GM21360 (cell line): ENCODE results near the gene ELMO3.

ENCODE experiments used
- ATAC-seq: cut with Tn5 transposase; IDR thresholded peaks from one replicate; pipeline ENCODE4 v1.9.1; 2021; ENCODE audit warnings: mild to moderate bottlenecking, moderate library complexity; ENCODE audit not compliant: unreplicated experiment

Gene ELMO3

GRCh38 chr16:67215706-67216105, 16.8 kb downstream of the ELMO3 start:
- no peak for ATAC-seq

DNA sequence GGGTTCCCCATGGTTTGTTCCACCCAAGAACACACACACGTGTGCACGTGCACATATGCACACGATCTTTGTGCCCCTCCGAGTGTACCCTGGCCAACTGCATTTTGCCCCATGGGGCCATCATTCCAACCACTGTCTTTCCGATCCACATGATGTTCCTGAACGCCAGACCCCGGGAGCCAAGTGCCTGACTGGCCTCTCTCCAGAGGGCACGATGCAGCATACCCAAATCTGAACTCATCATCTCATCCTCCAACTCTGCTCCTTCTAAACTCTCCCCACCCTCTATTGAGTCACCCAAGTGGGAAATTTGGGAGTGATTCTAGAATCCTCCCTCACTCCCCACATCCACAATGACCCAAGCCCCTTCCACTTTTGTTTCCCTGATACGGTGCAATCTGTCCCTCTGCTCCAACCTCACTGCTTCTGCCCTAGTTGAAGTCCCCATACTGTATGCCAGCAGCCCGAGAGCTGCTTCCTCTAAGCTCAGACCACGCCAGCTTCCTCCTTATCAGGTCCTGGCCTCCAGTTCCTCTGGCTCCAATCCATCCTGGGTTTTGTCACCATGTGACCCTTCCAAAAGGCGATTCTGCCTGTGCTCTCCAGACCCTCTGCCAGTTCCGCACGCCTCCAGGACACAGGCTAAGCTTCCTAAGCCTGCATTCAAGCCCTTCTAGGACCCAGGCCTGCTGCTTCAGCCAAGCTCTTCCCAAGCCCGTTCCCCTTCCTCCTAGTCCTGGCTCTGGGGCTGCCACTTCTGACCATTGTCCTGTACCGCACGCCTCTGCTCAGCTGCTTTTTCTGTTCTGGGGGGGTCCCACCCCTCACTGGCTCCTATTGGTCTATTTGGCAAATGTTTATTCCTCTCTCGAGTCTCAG, 17.9 kb downstream of the ELMO3 start:
- no peak for ATAC-seq

DNA sequence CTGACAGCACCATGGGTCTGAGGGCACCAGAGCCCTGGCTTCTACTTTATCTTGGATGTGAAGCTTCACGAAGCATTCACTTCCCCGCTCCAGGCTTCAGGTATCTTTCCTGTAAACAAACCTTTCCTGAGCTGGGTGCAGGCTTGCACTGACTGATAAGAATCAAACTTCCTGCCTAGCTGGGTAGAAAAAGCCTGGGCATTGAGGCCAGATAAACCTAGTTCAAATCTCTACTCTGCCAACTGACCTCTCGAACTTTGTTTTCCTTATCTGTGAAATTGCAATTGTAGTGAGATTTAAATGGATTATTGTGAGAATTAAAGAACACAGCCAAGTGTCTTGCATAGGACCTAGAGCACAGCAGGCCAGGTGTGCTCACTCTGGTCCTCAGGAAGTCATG, 25.1 kb downstream of the ELMO3 start:
- ATAC-seq: no peak

- no peak for ATAC-seq
Observed at GRCh38 chr16:67226295-67226803, 27.4 kb downstream of the ELMO3 start.

GRCh38 chr16:67226804-67227566, 28.1 kb downstream of the ELMO3 start, which contains the start of gene TMEM208:
TSS of gene TMEM208 (plus strand) at chr16:67227130. CDS start at chr16:67227219, 89 bp downstream.
- peak; percentile 93 for ATAC-seq

- ATAC-seq: no peak
Observed at GRCh38 chr16:67227567-67227921, 28.6 kb downstream of the ELMO3 start.

GRCh38 chr16:67228034-67228785, 29.3 kb downstream of the ELMO3 start:
- ATAC-seq: no peak

DNA sequence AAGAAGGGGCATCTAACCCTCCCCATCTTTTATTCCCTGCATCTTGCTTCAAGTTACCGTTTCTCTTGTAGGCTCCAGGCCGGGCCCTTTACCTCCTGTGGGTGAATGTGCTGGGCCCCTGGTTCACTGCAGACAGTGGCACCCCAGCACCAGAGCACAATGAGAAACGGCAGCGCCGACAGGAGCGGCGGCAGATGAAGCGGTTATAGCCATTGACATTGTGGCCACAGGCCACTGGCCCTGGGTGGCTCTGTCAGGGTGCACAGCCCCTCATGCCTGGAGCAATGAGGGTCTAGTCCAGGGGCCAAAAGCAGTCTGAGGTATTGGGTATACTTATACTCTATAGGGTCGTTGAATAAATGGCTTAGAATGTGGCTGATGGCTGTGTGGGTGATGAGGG, 30.0 kb downstream of the ELMO3 start:
- ATAC-seq: no peak

DNA sequence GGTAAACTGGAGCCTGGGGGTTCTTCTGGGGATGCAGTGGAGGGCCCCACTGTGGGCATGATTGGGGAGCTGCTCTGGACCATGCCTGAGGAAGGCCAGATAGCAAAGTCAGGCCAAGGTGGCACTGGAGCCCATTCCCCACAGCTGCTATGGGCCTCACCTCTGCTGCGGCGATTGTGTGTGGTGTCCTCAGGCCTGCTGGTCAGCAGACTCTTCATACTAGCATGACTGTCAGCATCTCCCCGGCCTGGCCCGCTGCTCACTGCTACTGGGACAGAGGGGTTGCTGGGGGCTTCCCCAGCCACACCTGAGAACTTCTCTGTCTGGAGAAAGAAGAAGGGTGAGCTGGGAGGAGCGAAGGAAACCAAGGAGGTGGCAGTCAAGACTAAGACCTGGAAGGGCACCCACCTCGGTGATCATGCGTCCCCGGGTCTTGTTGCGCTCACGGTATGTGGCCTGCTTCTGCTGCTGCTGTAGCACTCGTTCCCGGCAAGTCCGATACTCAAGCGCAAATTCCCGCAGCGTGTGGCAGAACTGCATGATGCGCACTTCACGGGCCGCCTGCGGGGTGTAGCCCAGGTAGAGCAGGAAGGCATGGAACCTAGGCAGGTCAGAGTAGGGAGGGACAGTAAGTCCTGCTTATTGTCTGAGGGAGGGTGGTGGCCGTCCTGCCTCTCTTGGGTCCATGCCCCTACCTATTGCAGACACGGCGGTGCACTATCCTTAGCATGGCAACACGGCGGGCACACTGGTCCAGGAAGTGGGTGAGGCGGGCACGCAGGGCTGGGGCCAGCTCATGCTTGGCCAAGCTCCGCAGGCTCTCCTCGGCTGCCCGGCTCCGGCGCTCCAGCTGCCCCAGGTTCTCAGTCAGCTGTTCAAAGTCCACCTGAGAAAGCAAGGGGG, 31.2 kb downstream of the ELMO3 start:
- no peak for ATAC-seq

DNA sequence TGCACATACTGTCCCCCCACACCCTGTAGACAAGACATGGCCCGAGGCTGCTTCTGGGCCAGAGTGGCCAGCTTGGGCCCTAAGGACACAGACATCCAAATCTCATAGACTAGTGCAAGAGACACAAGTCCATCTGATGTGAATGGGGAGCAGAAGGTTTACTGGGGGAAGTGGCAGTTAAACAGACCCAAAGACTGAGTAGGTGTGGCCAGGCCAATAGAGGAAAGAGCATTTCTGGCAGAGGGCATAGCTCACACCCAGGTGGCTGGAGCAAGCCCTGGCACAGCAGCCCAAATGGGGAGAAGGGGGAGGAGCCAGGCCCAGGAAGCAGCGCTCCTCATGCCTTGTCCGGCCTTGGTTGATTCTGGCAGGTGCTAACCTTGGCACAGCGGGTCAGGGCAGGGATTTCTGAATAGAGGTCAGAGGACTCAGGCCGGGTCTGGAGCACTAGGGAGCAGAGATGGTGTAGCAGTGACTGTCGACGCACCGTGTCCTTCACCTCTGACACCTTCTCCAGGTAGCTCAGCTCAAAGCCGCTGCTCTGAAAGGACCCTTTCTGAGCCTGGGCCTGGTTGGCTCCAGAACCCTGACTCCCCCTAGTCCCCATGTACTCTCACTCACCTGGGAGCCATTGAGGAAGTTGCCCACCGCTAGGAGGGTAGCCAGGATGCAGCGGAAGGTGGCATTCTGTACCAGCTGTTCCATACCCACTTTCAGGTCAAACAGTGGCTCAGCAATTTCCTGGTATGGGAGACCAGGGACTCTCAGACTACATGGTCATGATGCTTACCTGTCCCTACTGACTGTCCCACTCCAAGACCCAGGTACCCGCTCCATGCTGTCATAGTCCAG, 32.1 kb downstream of the ELMO3 start:
- no peak for ATAC-seq

DNA sequence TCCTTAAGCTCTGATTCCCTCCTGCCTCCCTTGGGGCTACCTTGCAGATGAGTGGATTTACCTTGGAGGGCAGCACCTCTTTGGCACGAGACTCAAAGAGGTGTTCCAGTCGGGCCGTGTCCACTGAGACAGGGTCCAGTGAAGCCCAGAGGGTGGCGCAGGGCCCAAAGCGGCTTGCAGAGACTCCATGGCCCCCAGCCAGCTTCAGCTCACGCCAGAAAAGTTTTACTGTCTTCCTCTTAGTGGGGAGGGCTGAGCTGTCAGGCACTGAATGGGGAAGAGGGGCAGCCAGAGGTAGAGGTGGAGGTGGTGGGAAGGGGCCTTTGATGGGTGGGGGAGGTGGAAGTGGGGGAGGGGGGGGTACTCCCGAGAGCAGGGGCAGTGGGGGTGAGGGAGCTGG, 34.7 kb downstream of the ELMO3 start:
- no peak for ATAC-seq

DNA sequence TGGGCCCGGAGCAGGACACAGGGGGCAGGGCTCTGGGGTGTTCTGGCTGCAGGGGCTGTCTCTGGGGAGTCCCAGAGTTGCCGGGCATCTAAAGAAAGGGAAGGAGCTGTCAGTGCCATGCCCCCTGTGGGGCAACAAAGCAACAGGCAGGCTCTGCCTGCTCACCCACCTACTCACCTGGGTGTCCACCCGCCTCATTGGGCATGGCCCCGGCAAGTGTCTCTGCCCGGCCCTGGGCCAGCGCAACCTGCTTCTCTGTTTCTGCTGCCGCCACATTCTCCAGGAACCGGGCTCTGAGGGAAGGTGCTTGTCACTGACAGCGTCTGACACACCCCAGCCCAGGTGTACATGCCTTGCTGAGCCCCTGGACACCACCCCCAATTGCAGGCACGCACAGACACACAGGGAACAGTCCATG, 35.3 kb downstream of the ELMO3 start:
- ATAC-seq: no peak

- no peak for ATAC-seq
Observed at GRCh38 chr16:67235816-67236562, 37.1 kb downstream of the ELMO3 start.

DNA sequence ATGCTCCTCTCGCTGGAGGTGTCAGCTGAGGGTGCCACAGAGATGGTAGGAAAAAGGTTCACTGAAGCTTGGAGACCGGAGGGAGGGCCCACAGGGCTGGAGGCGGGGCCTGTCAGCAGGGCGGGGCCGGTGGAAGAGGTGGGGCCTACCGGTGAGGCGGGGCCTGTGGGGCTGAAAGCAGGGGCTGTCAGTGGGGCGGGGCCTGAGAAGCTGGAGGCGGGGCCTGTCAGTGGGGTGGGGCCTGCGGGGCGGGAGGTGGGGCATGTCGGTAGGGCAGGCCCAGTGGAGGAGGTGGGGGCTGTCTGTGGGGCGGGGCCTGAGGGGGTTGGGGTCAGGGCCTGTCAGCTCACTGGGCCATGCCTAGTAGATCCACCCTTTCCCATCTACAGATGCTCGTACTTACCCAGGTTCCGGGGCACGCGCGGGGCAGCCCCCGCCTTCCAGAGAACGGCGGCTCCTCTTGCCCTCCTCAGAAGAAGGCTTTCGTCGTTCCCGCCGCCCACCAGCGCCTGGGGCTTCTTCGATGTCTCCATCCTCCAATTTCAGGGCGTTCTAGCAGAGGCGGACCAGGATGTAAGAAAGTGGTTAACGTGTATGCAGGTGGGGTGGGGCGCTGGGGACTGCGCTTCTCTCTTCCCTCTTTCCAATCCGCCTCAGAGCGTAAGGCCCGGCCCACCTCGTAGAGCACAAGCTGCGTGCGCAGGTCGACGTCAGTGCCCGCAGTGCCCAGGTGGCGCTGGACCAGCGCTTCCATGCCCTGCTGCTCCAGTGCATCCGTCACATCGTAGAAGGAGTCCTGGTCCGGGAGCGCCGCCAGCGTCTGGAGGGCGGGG, 37.8 kb downstream of the ELMO3 start:
- ATAC-seq: no peak

GRCh38 chr16:67237396-67238277, 38.7 kb downstream of the ELMO3 start:
- ATAC-seq: no peak

- ATAC-seq: no peak
Observed at GRCh38 chr16:67238278-67238575, 39.3 kb downstream of the ELMO3 start.
